K562 (cell line): Measurements from ENCODE around the gene TM7SF3. TPM values are rescaled to one million over a fixed set of nuclear protein-coding genes. Genes with fewer than 3 reads are reported as not detected.

ENCODE experiments used
- ATAC-seq: fragments of 200-7000 bp; cut with Tn5 transposase; 3 replicates; pipeline ENCODE4 v1.9.1; 2020; ENCODE audit warnings: moderate library complexity
- BruUV-seq: library from RNA; stranded (reverse); fragments of 400-500 nt; replicated peaks from 2 replicates; lab custom pipeline; 2021; lab: Mats Ljungman, UMichigan
- CTCF ChIA-PET: fragments of 300-600 bp; formaldehyde crosslinking; extraction: SDS; loops from one replicate; lab custom pipeline; 2021; ENCODE audit warnings: low intra/inter-chr PET ratio; lab: Yijun Ruan, JAX
- POLR2A ChIA-PET: fragments of 300-600, 350-650 bp; sonication (Branson Sonifier 250); formaldehyde crosslinking; extraction: SDS; loops from one replicate; lab custom pipeline; 2021; ENCODE audit warnings: antibody characterized with exemption, inconsistent platforms; lab: Yijun Ruan, JAX
- DNase-seq, 4 experiments: peaks; one replicate each; pipeline versions ENCODE4 v3.0.0 to v3.0.0-alpha.2; 2011 to 2018; ENCODE audit warnings: low spot score in 3 of 4, mixed read lengths in 3 of 4; ENCODE audit errors: extremely low read depth in 1 of 4
- FAIRE-seq: peaks from 2 replicates; lab custom pipeline; 2011; peaks lifted over from hg19 to GRCh38; lab: Jason Lieb, UNC
- H2AFZ ChIP-seq: 2 replicates; pipeline ENCODE4 v1.6.0; 2011; ENCODE audit warnings: low read depth, low read length, control low read depth, inconsistent platforms
- H3K27ac ChIP-seq: fragments of 200-600 bp; 3 replicates; pipeline ENCODE4 v1.8.0; 2011; ENCODE audit warnings: low read depth, mild to moderate bottlenecking, control low read depth, inconsistent platforms, low read length, moderate library complexity, mixed read lengths; ENCODE audit errors: extremely low read depth
- H3K27me3 ChIP-seq, 2 experiments: fragments of 300-600 bp in 1 of 2; 2 replicates in 1 of 2; 3 replicates in 1 of 2; pipeline versions ENCODE4 v1.6.0 to v1.8.0; 2011; ENCODE audit warnings: inconsistent platforms in 2 of 2, low read length in 2 of 2, mild to moderate bottlenecking in 1 of 2, mixed read lengths in 1 of 2, moderate library complexity in 1 of 2; ENCODE audit not compliant: control insufficient read depth in 2 of 2, insufficient read depth in 2 of 2
- H3K36me3 ChIP-seq: fragments of 300-600 bp; 3 replicates; pipeline ENCODE4 v1.8.0; 2011; ENCODE audit warnings: mild to moderate bottlenecking, low read length, inconsistent platforms; ENCODE audit not compliant: control insufficient read depth, insufficient read depth
- H3K4me1 ChIP-seq, 2 experiments: fragments of 200-600 bp in 1 of 2; replicated peaks in 1 of 2; 2 replicates in 1 of 2; 3 replicates in 1 of 2; pipeline versions ENCODE4 v1.5.1 to v1.8.0; 2011; ENCODE audit warnings: inconsistent platforms in 2 of 2, low read length in 2 of 2, mild to moderate bottlenecking in 1 of 2, mixed read lengths in 1 of 2, moderate library complexity in 1 of 2; ENCODE audit not compliant: control insufficient read depth in 2 of 2, insufficient read depth in 2 of 2
- H3K4me2 ChIP-seq: 2 replicates; pipeline ENCODE4 v1.6.1; 2011; ENCODE audit warnings: low read length, control low read depth, inconsistent platforms, mixed read lengths; ENCODE audit not compliant: insufficient read depth
- H3K4me3 ChIP-seq: fragments of 200-600 bp; sonication (generic), shearing (Covaris generic); 2 replicates; pipeline ENCODE4 v1.5.1; 2016; ENCODE audit warnings: control low read depth, inconsistent platforms
- H3K79me2 ChIP-seq: fragments of 200-600 bp; 3 replicates; pipeline ENCODE4 v1.8.0; 2011; ENCODE audit warnings: low read length, inconsistent platforms; ENCODE audit not compliant: control insufficient read depth, insufficient read depth
- H3K9ac ChIP-seq, 2 experiments: 2 replicates each; pipeline versions ENCODE4 v1.6.0 to v1.6.1; 2011; ENCODE audit warnings: low read depth in 2 of 2, low read length in 2 of 2, control low read depth in 1 of 2, inconsistent platforms in 1 of 2, mild to moderate bottlenecking in 1 of 2, mixed read lengths in 1 of 2; ENCODE audit not compliant: insufficient read depth in 1 of 2
- H3K9me1 ChIP-seq: one replicate; pipeline ENCODE4 v1.6.0; 2011; ENCODE audit warnings: inconsistent platforms, mild to moderate bottlenecking, low read length, moderate library complexity; ENCODE audit not compliant: control insufficient read depth, insufficient read depth
- H3K9me3 ChIP-seq: replicated peaks from 2 replicates; pipeline ENCODE4 v1.5.1; 2011; ENCODE audit warnings: low read depth, low read length, inconsistent platforms; ENCODE audit not compliant: control insufficient read depth, insufficient read depth
- H4K20me1 ChIP-seq: replicated peaks from 2 replicates; pipeline ENCODE4 v1.6.1; 2011; ENCODE audit warnings: low read length, inconsistent platforms, mixed read lengths; ENCODE audit not compliant: control insufficient read depth, insufficient read depth
- ARID1B ChIP-seq: fragments of 450-650 bp; IDR thresholded peaks from 2 replicates; pipeline ENCODE4 v1.6.1; 2016; ENCODE audit warnings: antibody characterized with exemption, mild to moderate bottlenecking, inconsistent platforms
- C11orf30 ChIP-seq: fragments of 450-650 bp; IDR thresholded peaks from 2 replicates; pipeline ENCODE4 v1.6.1; 2016; ENCODE audit warnings: low read depth, mild to moderate bottlenecking
- CHD2 ChIP-seq: IDR thresholded peaks from 2 replicates; pipeline ENCODE4 v1.6.1; 2011; ENCODE audit warnings: low read depth, low read length
- ETV1 ChIP-seq: fragments of 450-650 bp; conservative IDR thresholded peaks from 2 replicates; pipeline ENCODE4 v1.6.1; 2016; ENCODE audit warnings: missing genetic modification characterization, control low read depth, low read depth, missing compliant biosample characterization
- ETV6 ChIP-seq, 3 experiments: fragments of 150-350 bp in 1 of 3; sonication (generic) in 1 of 3; formaldehyde crosslinking in 1 of 3; IDR thresholded peaks; 2 replicates each; pipeline versions ENCODE4 v1.6.1 to v1.8.0; 2014 to 2022; ENCODE audit warnings: borderline replicate concordance in 2 of 3, low read depth in 2 of 3, antibody characterized with exemption in 1 of 3, low read length in 1 of 3, mild to moderate bottlenecking in 1 of 3, missing genetic modification reagents in 1 of 3
- FOXP1 ChIP-seq: sonication (generic); formaldehyde crosslinking; IDR thresholded peaks from 2 replicates; pipeline ENCODE4 v1.8.0; 2022; ENCODE audit warnings: mild to moderate bottlenecking, missing genetic modification reagents
- LARP7 ChIP-seq: fragments of 450-650 bp; IDR thresholded peaks from 2 replicates; pipeline ENCODE4 v1.6.1; 2016
- MBD2 ChIP-seq: sonication (generic); IDR thresholded peaks from 2 replicates; pipeline ENCODE4 v1.6.1; 2016; ENCODE audit warnings: low read depth, borderline replicate concordance
- MTA2 ChIP-seq: fragments of 450-650 bp; IDR thresholded peaks from 2 replicates; pipeline ENCODE4 v1.6.1; 2016; ENCODE audit warnings: low read depth
- PHB ChIP-seq: fragments of 250-450 bp; sonication (Bioruptor Pico); IDR thresholded peaks from 2 replicates; pipeline ENCODE4 v1.5.0; 2021
- POLR2G ChIP-seq: fragments of 200-400 bp; formaldehyde crosslinking; IDR thresholded peaks from 2 replicates; pipeline ENCODE4 v1.6.1; 2017; ENCODE audit warnings: low read depth, mild to moderate bottlenecking, antibody characterized with exemption, low read length, moderate library complexity
- PTBP1 ChIP-seq: fragments of 200-400 bp; formaldehyde crosslinking; IDR thresholded peaks from 2 replicates; pipeline ENCODE4 v1.6.1; 2017; ENCODE audit warnings: low read depth, low read length
- RAD51 ChIP-seq: fragments of 450-650 bp; IDR thresholded peaks from 2 replicates; pipeline ENCODE4 v1.7.1; 2016; ENCODE audit warnings: low read depth, mild to moderate bottlenecking, borderline replicate concordance
- WGBS: fragments of 100-300 bp; shearing (Covaris generic); methylation state at CpG from one replicate; pipeline ENCODE4 v1.1.6; 2016; ENCODE audit warnings: low coverage, mixed read lengths; ENCODE audit not compliant: insufficient coverage; ENCODE audit errors: missing lambda C conversion rate; 5-methylcytosine and 5-hydroxymethylcytosine counted together
- in situ Hi-C: fragments of 300-500 bp; cut with MboI; formaldehyde crosslinking; loops from 4 replicates; pipeline ENCODE4 v1.15.0; 2018; ENCODE audit warnings: inconsistent platforms, mixed read lengths
- intact Hi-C: fragments of 100-400 bp; cut with micrococcal nuclease; formaldehyde crosslinking; loops from 2 replicates; pipeline ENCODE4 v1.14.2; 2022
- polyA plus RNA-seq, 8 experiments: library from polyadenylated mRNA; depleted of rRNA in 4 of 8; stranded (reverse) in 5 of 8; unstranded in 3 of 8; fragments of >200 nt; fragmentation: Nextera tagmentation in 2 of 8; fragmentation: Illumina TruSeq in 1 of 8; extraction: Ambion mirVana in 2 of 8; extraction: Trizol in 1 of 8; gene quantifications; 2 replicates each; pipeline versions ENCODE4 v1.2.1 to v1.2.3, GENCODE V29; 2011 to 2014; ENCODE audit warnings: inconsistent platforms in 1 of 8, missing spikeins in 1 of 8
- total RNA-seq, 7 experiments: library from RNA; depleted of rRNA in 6 of 7; stranded (reverse); fragments of >200 nt in 6 of 7; fragmentation: Illumina TruSeq in 2 of 7; extraction: Trizol in 2 of 7; gene quantifications; 2 replicates each; pipeline versions ENCODE4 v1.2.1 to v1.2.3, GENCODE V29; 2011 to 2021; ENCODE audit warnings: low replicate concordance in 1 of 7
- TF ChIP-seq, protein P1 (sequence below), 2 experiments: IDR thresholded peaks; 2 replicates each; pipeline ENCODE4 v1.6.1; 2012; ENCODE audit warnings: improper control_type of control experiment in 2 of 2, low read depth in 2 of 2, low read length in 2 of 2, borderline replicate concordance in 1 of 2
- TF ChIP-seq, protein P2 (sequence below): fragments of 450-650 bp; IDR thresholded peaks from 2 replicates; pipeline ENCODE4 v1.6.1; 2016; ENCODE audit warnings: borderline replicate concordance

Gene TM7SF3
- total and polyA plus RNA-seq, 9 of the 15 experiments (the other 6 are each of a cell fraction or from before 2014, with no cell fraction given) = 9.3 to 90.4 (median 24.8) TPM

DNA sequence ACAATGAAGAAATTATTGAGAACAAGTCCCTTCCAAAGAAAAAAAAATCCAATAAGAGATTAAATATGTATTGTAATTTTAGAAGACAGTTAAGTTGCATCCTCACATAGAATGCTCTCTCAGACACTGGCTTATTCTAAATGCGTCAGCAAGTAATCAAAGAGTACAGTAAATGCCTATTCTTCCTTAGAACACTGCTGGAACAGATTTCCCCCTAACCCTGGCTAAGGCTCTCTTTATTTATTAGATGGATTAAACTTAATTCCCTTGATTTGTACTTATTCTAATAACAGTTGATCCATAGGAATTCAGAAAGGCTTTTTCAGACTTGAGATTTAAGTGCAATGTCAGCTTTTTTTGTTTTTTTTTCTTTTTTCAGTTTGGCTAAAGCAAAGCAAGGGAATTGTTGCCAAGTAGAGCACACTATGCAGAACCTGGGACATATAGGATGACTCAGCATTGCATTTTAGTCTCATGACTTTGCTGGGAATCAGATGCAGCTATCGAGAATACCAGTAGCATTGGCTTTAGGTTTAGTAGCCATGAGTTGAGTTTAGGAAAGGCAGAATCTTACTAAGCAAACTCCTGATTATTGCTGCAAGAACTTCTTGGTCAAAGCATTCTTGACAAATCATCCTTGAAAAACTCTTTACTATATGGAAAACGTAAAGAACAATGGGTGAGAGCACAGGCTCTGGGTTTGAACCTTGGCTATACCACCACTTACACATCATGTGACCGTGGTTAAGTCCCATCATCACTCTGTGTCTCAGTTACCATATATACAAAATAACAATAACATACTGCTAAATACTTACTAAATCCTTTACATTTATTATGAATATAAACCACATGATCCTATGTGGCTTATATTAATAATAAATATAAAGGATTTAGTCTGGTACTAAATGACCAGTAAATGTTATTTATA lies 34.9 kb upstream of the TM7SF3 start:
- WGBS = 48% methylated on average over 4 of the region's 4 CpGs
- FAIRE-seq (peak; percentile 88), DNase-seq (peak; percentile 19 to 62 (median 30)), ATAC-seq (peak; percentile 85)
- intact Hi-C loops = no loop called here
- Histone ChIP-seq H3K79me2 (no peaks in the 10 kb centered on the region), H3K4me2 (peak overlapping the region; percentile 13; the same call in 1 of the 2 replicates), H3K36me3 (no peaks in the 10 kb centered on the region), H3K9me3 (no peaks in the 10 kb centered on the region), H3K9ac (no peak overlapping the region), H3K4me3 (no peak overlapping the region), H3K27ac (no peak overlapping the region), H2AFZ (peak overlapping the region; percentile 53; the same call in 1 of the 2 replicates), H4K20me1 (no peaks in the 10 kb centered on the region), H3K4me1 (peaks cover 0 to 6% of the 10 kb centered on the region in 2 experiments; a peak in 1 of 5 replicates), H3K9me1 (no peaks in the 10 kb centered on the region), H3K27me3 (no peaks in the 10 kb centered on the region)
- BruUV-seq = no TSS peak
- ChIA-PET POLR2A (interaction anchor here (0.6 kb wide), 1 partner anchor 217 kb away, joined by 4 read pairs; no protein-coding TSS in a partner anchor), CTCF (no interaction called here)
- in situ Hi-C loops = no loop called here
- TF ChIP-seq RAD51 (peak; percentile 11; the same call in 1 of the 2 replicates), MTA2 (no peak), ARID1B (peak; percentile 52; the same call in 1 of the 2 replicates), ETV1 (no peak), PTBP1 (no peak), PHB (CRISPR knock-in tag) (no peak), C11orf30 (peak; percentile 99), POLR2G (no peak), ETV6 (IDR thresholded peaks at IDR 0.05; ENCODE audit: borderline replicate concordance in 1 of 2, low read depth in 2 of 2, low read length in 1 of 2) (no peak), ETV6 (CRISPR knock-in tag; IDR thresholded peaks at IDR 0.05; ENCODE audit: borderline replicate concordance) (no peak), LARP7 (no peak), CHD2 (no peak), FOXP1 (CRISPR knock-in tag) (no peak), MBD2 (no peak)
- TF ChIP-seq, protein P1, sequence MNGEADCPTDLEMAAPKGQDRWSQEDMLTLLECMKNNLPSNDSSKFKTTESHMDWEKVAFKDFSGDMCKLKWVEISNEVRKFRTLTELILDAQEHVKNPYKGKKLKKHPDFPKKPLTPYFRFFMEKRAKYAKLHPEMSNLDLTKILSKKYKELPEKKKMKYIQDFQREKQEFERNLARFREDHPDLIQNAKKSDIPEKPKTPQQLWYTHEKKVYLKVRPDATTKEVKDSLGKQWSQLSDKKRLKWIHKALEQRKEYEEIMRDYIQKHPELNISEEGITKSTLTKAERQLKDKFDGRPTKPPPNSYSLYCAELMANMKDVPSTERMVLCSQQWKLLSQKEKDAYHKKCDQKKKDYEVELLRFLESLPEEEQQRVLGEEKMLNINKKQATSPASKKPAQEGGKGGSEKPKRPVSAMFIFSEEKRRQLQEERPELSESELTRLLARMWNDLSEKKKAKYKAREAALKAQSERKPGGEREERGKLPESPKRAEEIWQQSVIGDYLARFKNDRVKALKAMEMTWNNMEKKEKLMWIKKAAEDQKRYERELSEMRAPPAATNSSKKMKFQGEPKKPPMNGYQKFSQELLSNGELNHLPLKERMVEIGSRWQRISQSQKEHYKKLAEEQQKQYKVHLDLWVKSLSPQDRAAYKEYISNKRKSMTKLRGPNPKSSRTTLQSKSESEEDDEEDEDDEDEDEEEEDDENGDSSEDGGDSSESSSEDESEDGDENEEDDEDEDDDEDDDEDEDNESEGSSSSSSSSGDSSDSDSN (IDR thresholded peaks at IDR 0.05; ENCODE audit: borderline replicate concordance in 1 of 2, low read depth in 2 of 2, low read length in 2 of 2) = no peak
- TF ChIP-seq, protein P2, sequence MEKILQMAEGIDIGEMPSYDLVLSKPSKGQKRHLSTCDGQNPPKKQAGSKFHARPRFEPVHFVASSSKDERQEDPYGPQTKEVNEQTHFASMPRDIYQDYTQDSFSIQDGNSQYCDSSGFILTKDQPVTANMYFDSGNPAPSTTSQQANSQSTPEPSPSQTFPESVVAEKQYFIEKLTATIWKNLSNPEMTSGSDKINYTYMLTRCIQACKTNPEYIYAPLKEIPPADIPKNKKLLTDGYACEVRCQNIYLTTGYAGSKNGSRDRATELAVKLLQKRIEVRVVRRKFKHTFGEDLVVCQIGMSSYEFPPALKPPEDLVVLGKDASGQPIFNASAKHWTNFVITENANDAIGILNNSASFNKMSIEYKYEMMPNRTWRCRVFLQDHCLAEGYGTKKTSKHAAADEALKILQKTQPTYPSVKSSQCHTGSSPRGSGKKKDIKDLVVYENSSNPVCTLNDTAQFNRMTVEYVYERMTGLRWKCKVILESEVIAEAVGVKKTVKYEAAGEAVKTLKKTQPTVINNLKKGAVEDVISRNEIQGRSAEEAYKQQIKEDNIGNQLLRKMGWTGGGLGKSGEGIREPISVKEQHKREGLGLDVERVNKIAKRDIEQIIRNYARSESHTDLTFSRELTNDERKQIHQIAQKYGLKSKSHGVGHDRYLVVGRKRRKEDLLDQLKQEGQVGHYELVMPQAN = no peak
